Measurements from ENCODE around the gene KCNQ5.

KCNQ5 gene

GRCh38 chr6:72616406-72617015, 5.4 kb upstream of the KCNQ5 start:
- no peak for DNase-seq (ENCODE audit: low read depth)

GRCh38 chr6:72617721-72618120, 4.1 kb upstream of the KCNQ5 start:
- no peak for TF ChIP-seq CTCF (IDR thresholded peaks at IDR 0.05; ENCODE audit: control insufficient read depth, extremely low read depth, insufficient read depth)
- DNase-seq (ENCODE audit: low read depth): no peak
- no peak overlapping the region for H3K4me3 ChIP-seq (ENCODE audit: low read depth, low read length)

More at GRCh38 chr6:72616406-72617015, 5.4 kb upstream of the KCNQ5 start:
- H3K4me3 ChIP-seq (ENCODE audit: low read depth, low read length): no peak overlapping the region
- peak; percentile 68 for TF ChIP-seq CTCF (IDR thresholded peaks at IDR 0.05; ENCODE audit: control insufficient read depth, extremely low read depth, insufficient read depth)

- TF ChIP-seq CTCF (IDR thresholded peaks at IDR 0.05; ENCODE audit: control insufficient read depth, extremely low read depth, insufficient read depth): no peak
- H3K4me3 ChIP-seq (ENCODE audit: low read depth, low read length): no peak overlapping the region
- no peak for DNase-seq (ENCODE audit: low read depth)
Observed at GRCh38 chr6:72619883-72620696, 1.8 kb upstream of the KCNQ5 start.

- no peak for TF ChIP-seq CTCF (IDR thresholded peaks at IDR 0.05; ENCODE audit: control insufficient read depth, extremely low read depth, insufficient read depth)
- no peak for DNase-seq (ENCODE audit: low read depth)
- H3K4me3 ChIP-seq (ENCODE audit: low read depth, low read length): no peak overlapping the region
Observed at GRCh38 chr6:72620871-72621290, 983 bp upstream of the KCNQ5 start.

- TF ChIP-seq CTCF (IDR thresholded peaks at IDR 0.05; ENCODE audit: control insufficient read depth, extremely low read depth, insufficient read depth): peak; percentile 31
- no peak for DNase-seq (ENCODE audit: low read depth)
- H3K4me3 ChIP-seq (ENCODE audit: low read depth, low read length): peak overlapping the region; percentile 55
Observed at GRCh38 chr6:72622094-72622940, 453 bp downstream of the KCNQ5 start.

GRCh38 chr6:72623808-72624207, 1.9 kb downstream of the KCNQ5 start:
- no peak for DNase-seq (ENCODE audit: low read depth)
- no peak for TF ChIP-seq CTCF (IDR thresholded peaks at IDR 0.05; ENCODE audit: control insufficient read depth, extremely low read depth, insufficient read depth)
- H3K4me3 ChIP-seq (ENCODE audit: low read depth, low read length): no peak overlapping the region
